HepG2 (cell line): ENCODE measurements around the gene MADCAM1. TPM values are rescaled to one million over a fixed set of nuclear protein-coding genes. Genes with fewer than 3 reads are reported as not detected.

Source experiments
- ATF7-NPFF ChIP-seq: sonication (generic); formaldehyde crosslinking; IDR thresholded peaks from 2 replicates; pipeline ENCODE4 v1.8.1; 2023; ENCODE audit warnings: mild to moderate bottlenecking, low read depth, missing genetic modification reagents, moderate library complexity
- CHD4 ChIP-seq: fragments of 200-600 bp; sonication (generic); IDR thresholded peaks from 2 replicates; pipeline ENCODE4 v1.7.0; 2017; ENCODE audit warnings: mild to moderate bottlenecking, low read length, borderline replicate concordance
- FOXJ3 ChIP-seq: sonication (generic); formaldehyde crosslinking; IDR thresholded peaks from 2 replicates; pipeline ENCODE4 v1.4.0; 2020; ENCODE audit warnings: missing genetic modification reagents, mild to moderate bottlenecking, borderline replicate concordance
- KMT2A ChIP-seq: sonication (generic); formaldehyde crosslinking; IDR thresholded peaks from 2 replicates; pipeline ENCODE4 v1.4.0; 2020; ENCODE audit warnings: missing genetic modification reagents
- MED1 ChIP-seq: sonication (generic); formaldehyde crosslinking; IDR thresholded peaks from 2 replicates; pipeline ENCODE4 v1.4.0; 2020; ENCODE audit warnings: missing genetic modification reagents
- MED13 ChIP-seq: sonication (generic); formaldehyde crosslinking; IDR thresholded peaks from 2 replicates; pipeline ENCODE4 v1.5.0; 2020; ENCODE audit warnings: missing genetic modification reagents
- RBAK ChIP-seq: sonication (generic); formaldehyde crosslinking; IDR thresholded peaks from 2 replicates; pipeline ENCODE4 v1.5.1; 2020; ENCODE audit warnings: mild to moderate bottlenecking, missing genetic modification reagents
- SMYD3 ChIP-seq: sonication (generic); formaldehyde crosslinking; IDR thresholded peaks from 2 replicates; pipeline ENCODE4 v1.8.1; 2023; ENCODE audit warnings: mild to moderate bottlenecking, missing genetic modification reagents
- YEATS4 ChIP-seq: sonication (generic); formaldehyde crosslinking; IDR thresholded peaks from 2 replicates; pipeline ENCODE4 v1.4.0; 2020; ENCODE audit warnings: missing genetic modification reagents, borderline replicate concordance
- ZFP62 ChIP-seq: sonication (generic); formaldehyde crosslinking; IDR thresholded peaks from 2 replicates; pipeline ENCODE4 v1.4.0; 2020; ENCODE audit warnings: missing genetic modification reagents
- ZNF232 ChIP-seq: sonication (generic); formaldehyde crosslinking; IDR thresholded peaks from 2 replicates; pipeline ENCODE4 v1.4.0; 2020; ENCODE audit warnings: missing genetic modification reagents, borderline replicate concordance
- ZNF33B ChIP-seq: sonication (generic); formaldehyde crosslinking; IDR thresholded peaks from 2 replicates; pipeline ENCODE4 v1.5.1; 2020; ENCODE audit warnings: mild to moderate bottlenecking, missing genetic modification reagents
- ZNF749 ChIP-seq: sonication (generic); formaldehyde crosslinking; IDR thresholded peaks from 2 replicates; pipeline ENCODE4 v1.8.0; 2022; ENCODE audit warnings: mild to moderate bottlenecking, missing genetic modification reagents, moderate library complexity, borderline replicate concordance
- polyA plus RNA-seq, 8 experiments: library from polyadenylated mRNA; depleted of rRNA in 3 of 8; stranded (reverse) in 7 of 8; unstranded in 1 of 8; fragments of >200 nt; fragmentation: Illumina TruSeq in 4 of 8; extraction: Trizol in 4 of 8; gene quantifications; 2 replicates each; pipeline versions ENCODE4 v1.2.1 to v1.2.3, GENCODE V29; 2011 to 2016; ENCODE audit warnings: low read depth in 4 of 8, missing spikeins in 1 of 8, mixed read lengths in 1 of 8; ENCODE audit not compliant: insufficient read depth in 1 of 8
- total RNA-seq, 5 experiments: library from RNA; depleted of rRNA; stranded (reverse); fragments of >200 nt; fragmentation: Illumina TruSeq; extraction: Trizol; gene quantifications; 2 replicates each; pipeline ENCODE4 v1.2.3, GENCODE V29; 2016; ENCODE audit warnings: low read depth in 1 of 5
- TF ChIP-seq, protein P1 (sequence below): sonication (generic); formaldehyde crosslinking; IDR thresholded peaks from 2 replicates; pipeline ENCODE4 v1.4.0; 2020; ENCODE audit warnings: mild to moderate bottlenecking, missing genetic modification reagents
- TF ChIP-seq, protein P2 (sequence below): sonication (generic); formaldehyde crosslinking; IDR thresholded peaks from 2 replicates; pipeline ENCODE4 v1.8.1; 2023; ENCODE audit warnings: missing genetic modification reagents, mild to moderate bottlenecking, borderline replicate concordance
- TF ChIP-seq, protein P3 (sequence below): IDR thresholded peaks from 2 replicates; pipeline ENCODE4 v1.6.1; 2016; ENCODE audit warnings: mild to moderate bottlenecking
- TF ChIP-seq, protein P4 (sequence below), 2 experiments: sonication (generic) in 1 of 2; formaldehyde crosslinking in 1 of 2; IDR thresholded peaks; 2 replicates each; pipeline versions ENCODE4 v1.5.1 to v1.6.1; 2011 to 2020; ENCODE audit warnings: borderline replicate concordance in 1 of 2, low read depth in 1 of 2, low read length in 1 of 2, mild to moderate bottlenecking in 1 of 2, missing genetic modification reagents in 1 of 2, moderate library complexity in 1 of 2
- TF ChIP-seq, protein P5 (sequence below): sonication (generic); formaldehyde crosslinking; IDR thresholded peaks from 2 replicates; pipeline ENCODE4 v1.5.0; 2020; ENCODE audit warnings: missing genetic modification reagents, mild to moderate bottlenecking, borderline replicate concordance

The MADCAM1 gene
- total and polyA plus RNA-seq, 2 of the 13 experiments (the other 11 are each of a cell fraction or from before 2014, with no cell fraction given) = 0.29 to 0.33 TPM

DNA sequence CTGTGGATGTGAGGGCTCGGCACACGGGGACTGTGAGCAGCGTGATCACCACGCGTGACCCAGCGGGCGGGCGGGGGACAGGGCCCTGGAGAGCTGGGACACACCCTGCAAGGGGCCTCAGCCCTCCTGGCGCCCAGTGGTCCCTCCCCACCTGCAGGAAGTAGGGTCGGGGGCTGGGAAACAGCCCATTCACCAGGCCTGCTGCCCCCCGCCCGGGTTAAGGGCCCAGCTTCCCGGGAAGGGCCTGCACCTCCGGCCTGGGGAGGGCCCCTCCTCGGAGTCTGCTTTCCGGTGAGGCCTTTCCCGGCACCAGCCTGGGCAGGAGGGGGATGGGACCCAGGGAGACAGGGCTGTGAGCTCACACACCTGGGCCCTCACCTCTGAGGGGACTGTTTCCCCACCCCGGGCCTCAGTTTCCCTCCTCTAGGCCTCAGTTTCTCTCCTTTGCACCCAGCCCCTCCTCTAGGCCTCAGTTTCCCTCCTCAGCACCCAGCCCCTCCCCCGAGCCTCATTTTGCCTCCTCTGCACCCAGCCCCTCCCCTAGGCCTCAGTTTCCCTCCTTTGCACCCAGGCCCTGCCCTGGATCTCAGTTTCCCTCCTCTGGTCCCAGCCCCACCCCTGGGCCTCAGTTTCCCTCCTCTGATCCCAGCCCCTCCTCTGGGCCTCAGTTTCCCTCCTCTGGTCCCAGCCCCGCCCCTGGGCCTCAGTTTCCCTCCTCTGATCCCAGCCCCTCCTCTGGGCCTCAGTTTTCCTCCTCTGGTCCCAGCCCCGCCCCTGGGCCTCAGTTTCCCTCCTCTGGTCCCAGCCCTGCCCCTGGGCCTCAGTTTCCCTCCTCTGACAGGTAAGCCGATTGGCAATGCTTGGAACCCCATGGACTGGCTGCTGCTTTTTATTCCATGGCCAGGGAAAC, 1.9 kb upstream of the MADCAM1 start (continued):
- TF ChIP-seq, protein P1, sequence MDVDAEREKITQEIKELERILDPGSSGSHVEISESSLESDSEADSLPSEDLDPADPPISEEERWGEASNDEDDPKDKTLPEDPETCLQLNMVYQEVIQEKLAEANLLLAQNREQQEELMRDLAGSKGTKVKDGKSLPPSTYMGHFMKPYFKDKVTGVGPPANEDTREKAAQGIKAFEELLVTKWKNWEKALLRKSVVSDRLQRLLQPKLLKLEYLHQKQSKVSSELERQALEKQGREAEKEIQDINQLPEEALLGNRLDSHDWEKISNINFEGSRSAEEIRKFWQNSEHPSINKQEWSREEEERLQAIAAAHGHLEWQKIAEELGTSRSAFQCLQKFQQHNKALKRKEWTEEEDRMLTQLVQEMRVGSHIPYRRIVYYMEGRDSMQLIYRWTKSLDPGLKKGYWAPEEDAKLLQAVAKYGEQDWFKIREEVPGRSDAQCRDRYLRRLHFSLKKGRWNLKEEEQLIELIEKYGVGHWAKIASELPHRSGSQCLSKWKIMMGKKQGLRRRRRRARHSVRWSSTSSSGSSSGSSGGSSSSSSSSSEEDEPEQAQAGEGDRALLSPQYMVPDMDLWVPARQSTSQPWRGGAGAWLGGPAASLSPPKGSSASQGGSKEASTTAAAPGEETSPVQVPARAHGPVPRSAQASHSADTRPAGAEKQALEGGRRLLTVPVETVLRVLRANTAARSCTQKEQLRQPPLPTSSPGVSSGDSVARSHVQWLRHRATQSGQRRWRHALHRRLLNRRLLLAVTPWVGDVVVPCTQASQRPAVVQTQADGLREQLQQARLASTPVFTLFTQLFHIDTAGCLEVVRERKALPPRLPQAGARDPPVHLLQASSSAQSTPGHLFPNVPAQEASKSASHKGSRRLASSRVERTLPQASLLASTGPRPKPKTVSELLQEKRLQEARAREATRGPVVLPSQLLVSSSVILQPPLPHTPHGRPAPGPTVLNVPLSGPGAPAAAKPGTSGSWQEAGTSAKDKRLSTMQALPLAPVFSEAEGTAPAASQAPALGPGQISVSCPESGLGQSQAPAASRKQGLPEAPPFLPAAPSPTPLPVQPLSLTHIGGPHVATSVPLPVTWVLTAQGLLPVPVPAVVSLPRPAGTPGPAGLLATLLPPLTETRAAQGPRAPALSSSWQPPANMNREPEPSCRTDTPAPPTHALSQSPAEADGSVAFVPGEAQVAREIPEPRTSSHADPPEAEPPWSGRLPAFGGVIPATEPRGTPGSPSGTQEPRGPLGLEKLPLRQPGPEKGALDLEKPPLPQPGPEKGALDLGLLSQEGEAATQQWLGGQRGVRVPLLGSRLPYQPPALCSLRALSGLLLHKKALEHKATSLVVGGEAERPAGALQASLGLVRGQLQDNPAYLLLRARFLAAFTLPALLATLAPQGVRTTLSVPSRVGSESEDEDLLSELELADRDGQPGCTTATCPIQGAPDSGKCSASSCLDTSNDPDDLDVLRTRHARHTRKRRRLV (CRISPR knock-in tag) = no peak
- TF ChIP-seq FOXJ3 (CRISPR knock-in tag) (no peak), YEATS4 (CRISPR knock-in tag) (no peak), ZFP62 (CRISPR knock-in tag) (no peak), CHD4 (no peak), SMYD3 (CRISPR knock-in tag) (no peak), MED13 (CRISPR knock-in tag) (no peak), ZNF232 (CRISPR knock-in tag) (no peak), ZNF33B (CRISPR knock-in tag) (no peak), ZNF749 (no peak), ATF7-NPFF (CRISPR knock-in tag) (no peak), KMT2A (CRISPR knock-in tag) (no peak), RBAK (CRISPR knock-in tag) (no peak), MED1 (CRISPR knock-in tag) (no peak)
- TF ChIP-seq, protein P2, sequence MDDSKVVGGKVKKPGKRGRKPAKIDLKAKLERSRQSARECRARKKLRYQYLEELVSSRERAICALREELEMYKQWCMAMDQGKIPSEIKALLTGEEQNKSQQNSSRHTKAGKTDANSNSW = no peak
- TF ChIP-seq, protein P3, sequence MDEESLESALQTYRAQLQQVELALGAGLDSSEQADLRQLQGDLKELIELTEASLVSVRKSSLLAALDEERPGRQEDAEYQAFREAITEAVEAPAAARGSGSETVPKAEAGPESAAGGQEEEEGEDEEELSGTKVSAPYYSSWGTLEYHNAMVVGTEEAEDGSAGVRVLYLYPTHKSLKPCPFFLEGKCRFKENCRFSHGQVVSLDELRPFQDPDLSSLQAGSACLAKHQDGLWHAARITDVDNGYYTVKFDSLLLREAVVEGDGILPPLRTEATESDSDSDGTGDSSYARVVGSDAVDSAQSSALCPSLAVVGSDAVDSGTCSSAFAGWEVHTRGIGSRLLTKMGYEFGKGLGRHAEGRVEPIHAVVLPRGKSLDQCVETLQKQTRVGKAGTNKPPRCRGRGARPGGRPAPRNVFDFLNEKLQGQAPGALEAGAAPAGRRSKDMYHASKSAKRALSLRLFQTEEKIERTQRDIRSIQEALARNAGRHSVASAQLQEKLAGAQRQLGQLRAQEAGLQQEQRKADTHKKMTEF (CRISPR knock-in tag) = peak; percentile 45; the same call in 1 of the 2 replicates
- TF ChIP-seq, protein P4, sequence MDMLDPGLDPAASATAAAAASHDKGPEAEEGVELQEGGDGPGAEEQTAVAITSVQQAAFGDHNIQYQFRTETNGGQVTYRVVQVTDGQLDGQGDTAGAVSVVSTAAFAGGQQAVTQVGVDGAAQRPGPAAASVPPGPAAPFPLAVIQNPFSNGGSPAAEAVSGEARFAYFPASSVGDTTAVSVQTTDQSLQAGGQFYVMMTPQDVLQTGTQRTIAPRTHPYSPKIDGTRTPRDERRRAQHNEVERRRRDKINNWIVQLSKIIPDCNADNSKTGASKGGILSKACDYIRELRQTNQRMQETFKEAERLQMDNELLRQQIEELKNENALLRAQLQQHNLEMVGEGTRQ (IDR thresholded peaks at IDR 0.05; ENCODE audit: low read depth, low read length) = no peak
- TF ChIP-seq, protein P4 (CRISPR knock-in tag; IDR thresholded peaks at IDR 0.05; ENCODE audit: borderline replicate concordance) = no peak
- TF ChIP-seq, protein P5, sequence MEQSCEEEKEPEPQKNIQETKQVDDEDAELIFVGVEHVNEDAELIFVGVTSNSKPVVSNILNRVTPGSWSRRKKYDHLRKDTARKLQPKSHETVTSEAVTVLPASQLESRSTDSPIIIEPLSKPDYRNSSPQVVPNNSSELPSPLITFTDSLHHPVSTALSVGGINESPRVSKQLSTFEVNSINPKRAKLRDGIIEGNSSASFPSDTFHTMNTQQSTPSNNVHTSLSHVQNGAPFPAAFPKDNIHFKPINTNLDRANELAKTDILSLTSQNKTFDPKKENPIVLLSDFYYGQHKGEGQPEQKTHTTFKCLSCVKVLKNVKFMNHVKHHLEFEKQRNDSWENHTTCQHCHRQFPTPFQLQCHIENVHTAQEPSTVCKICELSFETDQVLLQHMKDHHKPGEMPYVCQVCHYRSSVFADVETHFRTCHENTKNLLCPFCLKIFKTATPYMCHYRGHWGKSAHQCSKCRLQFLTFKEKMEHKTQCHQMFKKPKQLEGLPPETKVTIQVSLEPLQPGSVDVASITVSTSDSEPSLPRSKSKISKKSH (CRISPR knock-in tag) = no peak
